Osteocyte (in vitro differentiated cells): Measurements from ENCODE around the gene GRK1. TPM values are rescaled to one million over a fixed set of nuclear protein-coding genes. Genes with fewer than 3 reads are reported as not detected.

Experiments
- DNase-seq: peaks from one replicate; pipeline ENCODE4 v3.0.0; 2021; ENCODE audit warnings: mixed read lengths; ENCODE audit not compliant: unreplicated experiment; ENCODE audit errors: extremely low spot score
- H3K27ac Mint-ChIP-seq: one replicate; pipeline ENCODE4 v1.8.0; 2021; ENCODE audit warnings: mild to moderate bottlenecking, mixed read lengths; ENCODE audit not compliant: unreplicated experiment
- H3K27me3 Mint-ChIP-seq: one replicate; pipeline ENCODE4 v1.8.0; 2021; ENCODE audit warnings: mixed read lengths; ENCODE audit not compliant: unreplicated experiment
- H3K36me3 Mint-ChIP-seq: one replicate; pipeline ENCODE4 v1.8.0; 2021; ENCODE audit warnings: mixed read lengths; ENCODE audit not compliant: unreplicated experiment
- H3K4me1 Mint-ChIP-seq: one replicate; pipeline ENCODE4 v1.8.0; 2021; ENCODE audit warnings: mixed read lengths; ENCODE audit not compliant: unreplicated experiment
- H3K4me3 Mint-ChIP-seq: one replicate; pipeline ENCODE4 v1.8.0; 2021; ENCODE audit warnings: mild to moderate bottlenecking, moderate library complexity, mixed read lengths; ENCODE audit not compliant: unreplicated experiment
- H3K9me3 Mint-ChIP-seq: one replicate; pipeline ENCODE4 v1.8.0; 2021; ENCODE audit warnings: mixed read lengths; ENCODE audit not compliant: unreplicated experiment
- total RNA-seq: library from RNA; stranded (reverse); gene quantifications from 2 replicates; pipeline ENCODE4 v1.2.1, GENCODE V29; 2021
- TF ChIP-seq, protein P1 (sequence below): fragments of 200-600 bp; sonication (generic); IDR thresholded peaks from 2 replicates; pipeline ENCODE4 v1.5.0; 2021; ENCODE audit warnings: antibody characterized with exemption, mild to moderate bottlenecking, moderate library complexity

GRK1 gene
- total RNA-seq, 1 donor from 2014 or later, result not detected

GRCh38 chr13:113770937-113771336 lies 103.9 kb downstream of the GRK1 start:
- no peak for DNase-seq
- no peaks in the 10 kb centered on the region for H3K36me3 Mint-ChIP-seq
- TF ChIP-seq, protein P1, sequence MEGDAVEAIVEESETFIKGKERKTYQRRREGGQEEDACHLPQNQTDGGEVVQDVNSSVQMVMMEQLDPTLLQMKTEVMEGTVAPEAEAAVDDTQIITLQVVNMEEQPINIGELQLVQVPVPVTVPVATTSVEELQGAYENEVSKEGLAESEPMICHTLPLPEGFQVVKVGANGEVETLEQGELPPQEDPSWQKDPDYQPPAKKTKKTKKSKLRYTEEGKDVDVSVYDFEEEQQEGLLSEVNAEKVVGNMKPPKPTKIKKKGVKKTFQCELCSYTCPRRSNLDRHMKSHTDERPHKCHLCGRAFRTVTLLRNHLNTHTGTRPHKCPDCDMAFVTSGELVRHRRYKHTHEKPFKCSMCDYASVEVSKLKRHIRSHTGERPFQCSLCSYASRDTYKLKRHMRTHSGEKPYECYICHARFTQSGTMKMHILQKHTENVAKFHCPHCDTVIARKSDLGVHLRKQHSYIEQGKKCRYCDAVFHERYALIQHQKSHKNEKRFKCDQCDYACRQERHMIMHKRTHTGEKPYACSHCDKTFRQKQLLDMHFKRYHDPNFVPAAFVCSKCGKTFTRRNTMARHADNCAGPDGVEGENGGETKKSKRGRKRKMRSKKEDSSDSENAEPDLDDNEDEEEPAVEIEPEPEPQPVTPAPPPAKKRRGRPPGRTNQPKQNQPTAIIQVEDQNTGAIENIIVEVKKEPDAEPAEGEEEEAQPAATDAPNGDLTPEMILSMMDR, result no peak
- no peak overlapping the region for H3K27ac Mint-ChIP-seq
- no peaks in the 10 kb centered on the region for H3K27me3 Mint-ChIP-seq
- H3K4me1 Mint-ChIP-seq, result no peaks in the 10 kb centered on the region
- H3K9me3 Mint-ChIP-seq, result peaks cover 10% of the 10 kb centered on the region
- no peak overlapping the region for H3K4me3 Mint-ChIP-seq

- no peak overlapping the region for H3K27ac Mint-ChIP-seq
- DNase-seq, result no peak
- no peaks in the 10 kb centered on the region for H3K36me3 Mint-ChIP-seq
- H3K9me3 Mint-ChIP-seq, result peaks cover 10% of the 10 kb centered on the region
- no peaks in the 10 kb centered on the region for H3K27me3 Mint-ChIP-seq
- TF ChIP-seq, protein P1, result no peak
- no peaks in the 10 kb centered on the region for H3K4me1 Mint-ChIP-seq
- no peak overlapping the region for H3K4me3 Mint-ChIP-seq
Observed at GRCh38 chr13:113771709-113772331, 104.8 kb downstream of the GRK1 start.

DNA sequence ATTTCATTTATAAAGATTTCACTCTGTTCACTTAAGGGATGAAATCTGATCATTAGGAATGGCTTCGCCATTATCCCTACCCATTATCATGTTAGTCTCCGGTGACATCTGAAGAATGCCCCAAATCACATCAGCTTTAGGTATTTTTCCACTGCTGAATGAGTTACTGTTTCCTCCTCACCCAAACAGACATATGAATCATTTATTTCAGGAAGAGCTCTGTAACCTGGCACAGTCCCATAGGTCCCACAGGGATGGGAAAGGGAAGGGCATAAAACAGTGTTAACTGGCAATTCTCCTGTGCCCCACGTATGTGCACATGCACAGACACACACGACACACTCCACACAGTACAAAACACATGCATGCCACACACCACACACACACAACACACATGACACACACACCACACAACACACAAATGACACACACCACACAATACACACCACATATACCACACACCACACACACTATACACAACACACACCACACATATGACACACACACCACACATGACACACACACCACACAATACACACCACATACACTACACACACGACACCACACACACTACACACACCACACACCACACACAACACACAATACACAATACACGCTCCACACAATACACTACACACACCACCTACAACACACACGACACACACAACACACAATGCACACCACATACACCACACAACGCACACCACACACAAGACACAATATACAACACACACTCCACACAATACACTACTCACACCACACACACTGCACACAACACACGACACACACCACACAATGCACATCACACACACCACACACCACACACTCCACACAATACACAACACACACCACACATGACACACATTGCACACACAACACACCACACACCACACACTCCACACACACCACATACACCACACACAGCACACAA lies 107.4 kb downstream of the GRK1 start:
- no peak overlapping the region for H3K27ac Mint-ChIP-seq
- H3K4me3 Mint-ChIP-seq, result no peak overlapping the region
- peaks cover 10% of the 10 kb centered on the region for H3K9me3 Mint-ChIP-seq
- H3K4me1 Mint-ChIP-seq, result no peaks in the 10 kb centered on the region
- H3K36me3 Mint-ChIP-seq, result no peaks in the 10 kb centered on the region
- peaks cover 9% of the 10 kb centered on the region for H3K27me3 Mint-ChIP-seq
- DNase-seq, result no peak
- TF ChIP-seq, protein P1, result no peak

DNA sequence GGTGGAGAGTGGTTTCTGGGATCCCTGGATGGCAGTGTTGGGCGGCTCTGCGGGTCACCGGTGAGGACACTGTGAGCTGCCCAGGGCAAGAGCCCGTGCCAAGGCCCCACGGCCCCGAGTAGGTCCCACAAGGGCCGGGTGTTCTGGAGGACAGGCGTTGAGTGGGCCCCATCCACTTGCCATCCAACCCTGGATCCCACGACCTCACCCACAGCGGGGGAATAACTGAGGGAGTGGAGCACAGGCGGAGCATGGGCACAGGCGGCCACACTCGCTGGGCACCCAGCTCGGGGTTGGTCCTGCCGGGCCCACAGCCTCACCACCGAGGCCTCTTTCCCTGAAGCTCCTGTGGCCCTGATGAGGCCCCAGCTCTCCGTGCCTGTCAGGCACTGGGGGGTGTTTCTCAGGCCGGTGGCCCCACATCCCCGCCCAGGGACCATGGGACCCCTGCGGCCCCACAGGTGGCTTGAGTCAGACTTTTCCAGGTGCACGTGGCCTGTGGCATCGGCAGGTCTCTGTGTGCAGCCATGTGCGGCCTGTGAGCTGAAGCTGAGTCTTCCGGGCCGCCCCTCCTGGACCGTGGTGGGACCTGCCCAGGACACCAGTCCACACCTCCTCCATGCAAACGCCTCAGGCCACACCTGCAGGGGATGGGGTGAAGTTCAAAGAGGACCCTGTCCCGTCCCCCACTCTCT lies 108.6 kb downstream of the GRK1 start:
- Mint-ChIP-seq H3K27ac (no peak overlapping the region), H3K36me3 (no peaks in the 10 kb centered on the region), H3K9me3 (peaks cover 10% of the 10 kb centered on the region), H3K27me3 (peaks cover 18% of the 10 kb centered on the region), H3K4me1 (no peaks in the 10 kb centered on the region), H3K4me3 (no peak overlapping the region)
- DNase-seq, result no peak
- TF ChIP-seq, protein P1, result no peak
